Loucy (cell line): Measurements from ENCODE around the gene HEG1.

Source experiments
- H2AFZ ChIP-seq: fragments of 200-600 bp; sonication (generic); 2 replicates; pipeline ENCODE4 v1.6.0; 2016; ENCODE audit warnings: antibody characterized with exemption, mild to moderate bottlenecking, low read length, moderate library complexity
- H3F3A ChIP-seq: fragments of 200-600 bp; 2 replicates; pipeline ENCODE4 v1.6.0; 2016; ENCODE audit warnings: antibody characterized with exemption, low read depth, mild to moderate bottlenecking
- H3K27me3 ChIP-seq: fragments of 200-600 bp; sonication (generic); 2 replicates; pipeline ENCODE4 v1.6.1; 2014; ENCODE audit warnings: low read length, mild to moderate bottlenecking; ENCODE audit not compliant: insufficient read depth, poor library complexity, severe bottlenecking
- H3K36me3 ChIP-seq: fragments of 200-600 bp; sonication (generic); 2 replicates; pipeline ENCODE4 v1.6.1; 2016; ENCODE audit warnings: low read length; ENCODE audit not compliant: insufficient read depth
- H3K4me1 ChIP-seq: fragments of 200-600 bp; sonication (generic); 2 replicates; pipeline ENCODE4 v1.5.1; 2014; ENCODE audit warnings: low read length, mild to moderate bottlenecking; ENCODE audit not compliant: insufficient read depth, poor library complexity, severe bottlenecking
- H3K4me2 ChIP-seq: fragments of 200-600 bp; sonication (generic); 2 replicates; pipeline ENCODE4 v1.6.0; 2014; ENCODE audit warnings: antibody characterized with exemption, low read length, low read depth, mild to moderate bottlenecking; ENCODE audit not compliant: poor library complexity, severe bottlenecking
- H3K4me3 ChIP-seq: fragments of 200-600 bp; sonication (generic); 2 replicates; pipeline ENCODE4 v1.5.1; 2014; ENCODE audit warnings: low read length, mild to moderate bottlenecking, mixed read lengths; ENCODE audit not compliant: poor library complexity, severe bottlenecking
- H3K79me2 ChIP-seq: fragments of 200-600 bp; sonication (generic); 2 replicates; pipeline ENCODE4 v1.6.1; 2014; ENCODE audit warnings: low read length; ENCODE audit not compliant: insufficient read depth
- H3K9ac ChIP-seq: fragments of 200-600 bp; sonication (generic); 2 replicates; pipeline ENCODE4 v1.6.0; 2014; ENCODE audit warnings: mild to moderate bottlenecking, low read depth, low read length, moderate library complexity; ENCODE audit not compliant: poor library complexity, severe bottlenecking
- H3K9me2 ChIP-seq: fragments of 200-600 bp; sonication (generic); replicated peaks from 2 replicates; pipeline ENCODE4 v1.6.1; 2016; ENCODE audit warnings: low read depth, low read length, mixed read lengths
- H3K9me3 ChIP-seq: fragments of 200-600 bp; sonication (generic); 2 replicates; pipeline ENCODE4 v1.6.1; 2014; ENCODE audit warnings: mild to moderate bottlenecking, antibody characterized with exemption, low read length, low read depth; ENCODE audit not compliant: insufficient read depth
- H4K20me1 ChIP-seq: fragments of 200-600 bp; sonication (generic); 2 replicates; pipeline ENCODE4 v1.6.0; 2014; ENCODE audit warnings: antibody characterized with exemption, low read length, mild to moderate bottlenecking; ENCODE audit not compliant: insufficient read depth, poor library complexity, severe bottlenecking
- EZH2phosphoT487 ChIP-seq: fragments of 200-600 bp; IDR thresholded peaks from 2 replicates; pipeline ENCODE4 v1.6.1; 2018; ENCODE audit warnings: antibody characterized with exemption, mild to moderate bottlenecking, moderate library complexity, borderline replicate concordance
- TF ChIP-seq, protein P1 (sequence below): fragments of 200-600 bp; sonication (generic); conservative IDR thresholded peaks from 2 replicates; pipeline ENCODE4 v1.5.1; 2014; ENCODE audit warnings: mild to moderate bottlenecking, antibody characterized with exemption, low read length

Gene HEG1

DNA sequence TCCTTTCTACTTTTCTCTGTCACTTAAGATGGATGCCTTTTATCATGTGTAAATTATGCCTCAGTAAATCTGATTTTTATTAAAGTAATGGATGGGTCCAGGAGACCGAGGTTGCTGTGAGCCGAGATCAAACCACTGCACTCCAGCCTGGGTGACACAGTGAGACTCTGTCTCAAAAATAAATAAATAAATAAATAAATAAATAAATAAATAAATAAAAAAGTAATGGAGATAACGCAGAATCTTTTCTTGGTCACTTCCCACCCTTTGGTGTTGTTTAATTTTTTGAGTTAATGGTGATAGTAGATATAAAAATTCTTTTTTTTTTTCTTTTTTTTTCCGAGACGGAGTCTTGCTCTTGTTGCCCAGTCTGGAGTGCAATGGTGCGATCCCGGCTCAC, 77.2 kb downstream of the HEG1 start:
- Histone ChIP-seq H3K9me3 (no peaks in the 10 kb centered on the region), H2AFZ (no peak overlapping the region), H3K9me2 (no peaks in the 10 kb centered on the region), H3K79me2 (no peaks in the 10 kb centered on the region), H3K4me2 (no peak overlapping the region), H4K20me1 (no peaks in the 10 kb centered on the region), H3F3A (no peaks in the 10 kb centered on the region), H3K9ac (no peak overlapping the region), H3K4me1 (peaks cover 11% of the 10 kb centered on the region), H3K36me3 (peaks cover 3% of the 10 kb centered on the region; the same call in 1 of the 2 replicates), H3K27me3 (no peaks in the 10 kb centered on the region), H3K4me3 (no peak overlapping the region)
- no peak for TF ChIP-seq EZH2phosphoT487
- TF ChIP-seq, protein P1, sequence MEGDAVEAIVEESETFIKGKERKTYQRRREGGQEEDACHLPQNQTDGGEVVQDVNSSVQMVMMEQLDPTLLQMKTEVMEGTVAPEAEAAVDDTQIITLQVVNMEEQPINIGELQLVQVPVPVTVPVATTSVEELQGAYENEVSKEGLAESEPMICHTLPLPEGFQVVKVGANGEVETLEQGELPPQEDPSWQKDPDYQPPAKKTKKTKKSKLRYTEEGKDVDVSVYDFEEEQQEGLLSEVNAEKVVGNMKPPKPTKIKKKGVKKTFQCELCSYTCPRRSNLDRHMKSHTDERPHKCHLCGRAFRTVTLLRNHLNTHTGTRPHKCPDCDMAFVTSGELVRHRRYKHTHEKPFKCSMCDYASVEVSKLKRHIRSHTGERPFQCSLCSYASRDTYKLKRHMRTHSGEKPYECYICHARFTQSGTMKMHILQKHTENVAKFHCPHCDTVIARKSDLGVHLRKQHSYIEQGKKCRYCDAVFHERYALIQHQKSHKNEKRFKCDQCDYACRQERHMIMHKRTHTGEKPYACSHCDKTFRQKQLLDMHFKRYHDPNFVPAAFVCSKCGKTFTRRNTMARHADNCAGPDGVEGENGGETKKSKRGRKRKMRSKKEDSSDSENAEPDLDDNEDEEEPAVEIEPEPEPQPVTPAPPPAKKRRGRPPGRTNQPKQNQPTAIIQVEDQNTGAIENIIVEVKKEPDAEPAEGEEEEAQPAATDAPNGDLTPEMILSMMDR, result no peak

DNA sequence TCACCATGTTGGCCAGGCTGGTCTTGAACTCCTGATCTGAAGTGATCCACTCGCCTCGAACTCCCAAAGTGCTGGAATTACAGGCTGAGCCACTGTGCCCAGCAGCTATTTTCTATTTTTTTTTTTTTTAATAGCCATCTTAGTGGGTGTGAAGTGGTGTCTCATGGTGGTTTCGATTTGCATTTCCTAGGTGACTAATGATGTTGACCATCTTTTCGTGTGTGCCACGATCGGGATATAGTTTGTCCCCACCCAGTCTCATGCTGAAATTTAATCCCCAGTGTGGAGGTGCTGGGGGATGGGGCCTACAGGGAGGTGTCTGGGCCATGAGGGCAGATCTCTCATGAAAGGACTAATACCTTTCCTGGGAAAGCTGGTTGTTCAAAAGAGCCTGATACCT, 79.4 kb downstream of the HEG1 start:
- H3K4me1 ChIP-seq, result peaks cover 8% of the 10 kb centered on the region
- H3K79me2 ChIP-seq, result no peaks in the 10 kb centered on the region
- H3K4me2 ChIP-seq, result no peak overlapping the region
- H2AFZ ChIP-seq, result no peak overlapping the region
- H3K9ac ChIP-seq, result no peak overlapping the region
- no peak overlapping the region for H3K4me3 ChIP-seq
- no peaks in the 10 kb centered on the region for H3F3A ChIP-seq
- H3K9me3 ChIP-seq, result no peaks in the 10 kb centered on the region
- H4K20me1 ChIP-seq, result no peaks in the 10 kb centered on the region
- no peaks in the 10 kb centered on the region for H3K27me3 ChIP-seq
- H3K36me3 ChIP-seq, result peaks cover 5% of the 10 kb centered on the region; the same call in 1 of the 2 replicates
- H3K9me2 ChIP-seq, result no peaks in the 10 kb centered on the region
- TF ChIP-seq, protein P1, result no peak
- no peak for TF ChIP-seq EZH2phosphoT487

DNA sequence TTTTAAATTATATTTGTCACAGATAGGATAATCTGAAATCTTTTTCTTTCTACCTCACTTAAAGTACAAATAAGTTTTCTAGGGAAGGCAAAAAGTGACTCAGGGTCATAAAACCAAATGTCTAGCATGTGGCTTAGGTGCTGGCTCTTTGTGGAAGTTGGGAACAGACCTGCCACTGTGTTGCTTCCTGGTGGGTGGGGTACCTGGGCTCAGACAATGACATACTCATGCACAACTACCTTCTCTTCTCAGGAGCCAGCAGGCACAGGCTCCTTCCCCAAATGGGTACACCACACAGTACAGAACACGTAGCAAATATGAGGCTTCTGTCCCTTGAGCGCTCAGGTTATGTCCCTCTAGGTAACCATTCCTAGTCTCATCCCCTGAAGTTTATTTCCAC, 81.1 kb downstream of the HEG1 start:
- no peak overlapping the region for H3K4me3 ChIP-seq
- H3F3A ChIP-seq, result no peaks in the 10 kb centered on the region
- TF ChIP-seq EZH2phosphoT487, result no peak
- TF ChIP-seq, protein P1, result no peak

More for the DNA sequence above, 81.1 kb downstream of the HEG1 start:
- H3K79me2 ChIP-seq, result no peaks in the 10 kb centered on the region
- no peaks in the 10 kb centered on the region for H4K20me1 ChIP-seq
- H3K27me3 ChIP-seq, result no peaks in the 10 kb centered on the region
- H3K9me3 ChIP-seq, result no peaks in the 10 kb centered on the region
- no peak overlapping the region for H3K9ac ChIP-seq
- no peak overlapping the region for H2AFZ ChIP-seq
- peaks cover 9% of the 10 kb centered on the region for H3K4me1 ChIP-seq
- no peaks in the 10 kb centered on the region for H3K9me2 ChIP-seq
- no peak overlapping the region for H3K4me2 ChIP-seq
- H3K36me3 ChIP-seq, result peaks cover 14% of the 10 kb centered on the region; the same call in 1 of the 2 replicates
